GM12891 (cell line): ENCODE measurements around the gene TCF7L2.

ENCODE experiments used
- POLR2A ChIP-seq: IDR thresholded peaks from 2 replicates; pipeline ENCODE4 v1.6.1; 2011; ENCODE audit warnings: low read depth, low read length, control low read depth
- POLR2AphosphoS5 ChIP-seq: IDR thresholded peaks from 2 replicates; pipeline ENCODE4 v1.6.1; 2011; ENCODE audit warnings: low read depth, low read length, control low read depth
- SPI1 ChIP-seq: IDR thresholded peaks from 2 replicates; pipeline ENCODE4 v1.6.1; 2011; ENCODE audit warnings: low read depth, low read length, control low read depth
- TAF1 ChIP-seq: IDR thresholded peaks from 2 replicates; pipeline ENCODE4 v1.6.1; 2011; ENCODE audit warnings: low read depth, low read length, control low read depth

GRCh38 chr10:113171662-113172061, 221.6 kb downstream of the TCF7L2 start:
- no peak for TF ChIP-seq POLR2A
- TF ChIP-seq SPI1 = no peak
- TF ChIP-seq POLR2AphosphoS5 = no peak
- no peak for TF ChIP-seq TAF1
